ENCODE results near the gene EN1.

EN1 gene

DNA sequence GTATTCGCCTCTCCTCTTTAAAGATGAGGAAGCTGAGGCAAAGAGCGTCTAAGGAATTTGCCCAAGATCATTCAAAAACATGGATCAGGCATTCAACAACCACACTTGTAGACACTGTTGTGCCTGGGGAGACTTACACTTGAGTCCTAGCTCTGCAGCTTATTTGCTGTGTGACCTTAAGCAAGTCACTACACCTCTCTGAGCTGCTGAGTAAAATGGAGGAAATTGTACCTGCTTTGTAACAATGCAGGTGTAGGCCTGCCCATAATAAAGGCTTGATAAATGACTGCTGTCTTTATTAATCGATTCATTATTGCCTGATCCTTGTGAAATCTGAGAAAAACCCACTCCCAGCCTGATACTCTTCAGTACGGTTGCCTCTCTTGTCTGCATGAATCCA, 30.8 kb downstream of the EN1 start:
- no peak for DNase-seq

DNA sequence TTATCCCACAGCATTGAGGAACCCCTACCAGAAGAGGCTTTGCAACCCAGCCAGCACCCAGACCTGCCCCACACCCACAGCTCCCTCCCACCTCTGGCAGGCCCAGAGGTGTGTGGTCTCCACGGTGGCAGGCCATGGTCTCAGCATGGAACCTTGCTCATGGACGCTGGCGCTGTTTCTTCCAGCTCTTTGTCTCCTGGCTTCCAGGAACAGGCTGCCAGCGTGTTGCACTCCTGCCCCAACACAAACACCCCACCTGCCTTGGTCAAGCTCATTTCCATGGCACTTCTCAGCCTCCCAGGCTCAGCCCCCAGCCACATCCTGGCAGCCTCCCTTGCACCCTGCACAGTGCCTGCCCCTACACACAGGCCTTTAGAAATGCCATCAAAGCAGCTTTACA, 31.7 kb downstream of the EN1 start:
- DNase-seq: no peak

GRCh38 chr2:118815314-118815713, 32.1 kb downstream of the EN1 start:
- no peak for DNase-seq

DNA sequence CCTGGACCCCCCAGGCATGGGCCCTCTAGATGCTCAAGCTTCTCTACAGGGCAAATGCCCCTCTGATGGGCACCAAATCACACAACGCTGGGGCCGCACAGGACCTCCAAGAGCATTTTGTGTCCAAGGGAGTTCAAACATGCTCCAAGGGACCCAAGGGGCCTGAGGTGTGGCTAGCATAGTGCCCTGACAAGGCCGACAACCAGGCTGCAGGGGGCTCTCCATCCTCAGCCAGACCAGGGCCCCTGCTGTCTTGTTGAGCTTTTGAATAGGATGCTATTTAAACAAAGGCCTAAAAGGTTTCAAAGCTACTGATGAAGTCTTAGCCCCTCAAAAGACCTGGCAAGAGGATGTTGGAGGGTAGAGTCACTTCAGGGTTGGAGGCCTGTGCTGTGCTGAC, 33.1 kb downstream of the EN1 start:
- DNase-seq: no peak

DNA sequence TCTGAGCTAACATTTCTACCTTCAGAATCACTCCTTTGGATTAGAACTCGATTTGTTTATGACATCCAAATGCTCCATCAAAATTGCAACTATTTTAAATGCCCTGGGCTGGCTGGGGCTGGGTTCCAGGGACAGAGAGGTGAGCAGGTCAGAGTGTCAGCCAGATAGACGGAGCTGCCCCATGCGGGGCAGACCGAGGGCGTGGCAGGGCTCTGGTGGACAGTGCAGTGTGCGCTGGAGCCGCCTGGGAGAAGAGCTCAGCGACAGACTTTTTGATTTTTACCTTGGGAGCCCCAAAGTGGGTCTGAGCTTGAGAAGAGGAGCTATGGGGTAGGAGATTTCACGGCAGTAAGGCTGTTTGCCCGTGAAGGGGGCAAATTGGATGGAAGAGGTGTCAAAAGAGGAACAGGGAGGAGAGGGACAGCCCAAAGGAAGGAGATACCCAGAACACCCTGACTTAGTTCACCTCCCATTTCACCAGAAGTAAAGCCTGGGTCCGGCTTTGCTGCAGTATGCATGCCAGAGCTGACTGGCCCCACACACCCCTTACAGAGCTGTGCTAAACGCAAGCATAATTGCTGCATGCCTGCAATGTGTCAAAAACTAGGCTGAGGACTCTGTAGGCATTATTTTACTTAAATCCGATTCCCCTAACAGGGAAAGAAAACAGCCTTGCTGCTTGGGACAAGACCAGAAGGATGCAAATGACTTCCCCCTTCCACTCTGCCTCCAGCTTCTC, 33.7 kb downstream of the EN1 start:
- no peak for DNase-seq

- DNase-seq: no peak
These were observed 34.3 kb downstream of the EN1 start for GRCh38 chr2:118813111-118813510.

DNA sequence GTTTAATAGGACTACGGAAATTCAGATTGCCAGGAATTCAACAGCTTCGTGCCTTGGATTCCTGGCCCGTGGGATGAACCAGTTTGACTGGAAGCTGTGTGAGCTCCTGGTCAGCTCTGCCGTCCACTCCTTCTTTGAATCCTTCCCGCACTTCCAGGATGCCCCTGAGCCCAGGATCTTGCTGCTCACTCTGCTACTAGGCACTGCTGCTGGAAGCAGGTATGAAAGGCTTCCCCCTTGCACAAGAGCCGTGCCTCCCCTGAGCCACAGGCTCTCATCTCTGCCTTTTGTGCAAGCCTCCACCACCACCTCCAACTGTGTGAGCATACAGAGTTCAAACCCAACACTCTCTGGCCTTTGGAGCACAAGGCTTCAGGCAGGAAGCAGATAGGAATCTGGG, 34.9 kb downstream of the EN1 start:
- DNase-seq: no peak

DNA sequence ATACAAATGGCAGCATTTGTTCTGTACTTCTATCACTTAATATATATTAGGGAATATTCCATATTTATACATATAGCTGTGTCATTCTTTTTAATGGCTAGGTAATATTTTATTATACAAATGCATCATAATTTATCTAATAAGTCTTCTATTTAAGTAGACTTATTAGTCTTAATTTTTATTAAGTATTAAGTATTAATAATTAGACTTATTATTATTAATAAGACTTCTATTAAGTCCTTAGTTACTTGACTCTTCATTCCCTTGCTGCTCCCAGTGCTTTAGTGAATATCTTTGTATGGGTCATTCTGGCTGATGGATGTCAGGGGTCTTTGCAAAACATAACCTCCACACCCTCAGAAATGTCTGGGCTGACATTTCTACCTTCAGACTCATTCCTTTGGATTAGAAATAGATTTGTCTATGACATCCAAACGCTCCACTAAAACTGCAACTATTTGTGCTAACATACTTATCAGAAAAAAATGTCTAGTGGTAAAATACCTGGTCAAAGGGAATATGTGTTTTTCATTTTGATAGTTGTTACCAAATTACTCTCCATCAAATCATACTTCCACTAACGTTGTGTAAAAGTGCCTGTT, 35.8 kb downstream of the EN1 start:
- DNase-seq: no peak

- no peak for DNase-seq
These were observed 36.7 kb downstream of the EN1 start for GRCh38 chr2:118810766-118811165.

DNA sequence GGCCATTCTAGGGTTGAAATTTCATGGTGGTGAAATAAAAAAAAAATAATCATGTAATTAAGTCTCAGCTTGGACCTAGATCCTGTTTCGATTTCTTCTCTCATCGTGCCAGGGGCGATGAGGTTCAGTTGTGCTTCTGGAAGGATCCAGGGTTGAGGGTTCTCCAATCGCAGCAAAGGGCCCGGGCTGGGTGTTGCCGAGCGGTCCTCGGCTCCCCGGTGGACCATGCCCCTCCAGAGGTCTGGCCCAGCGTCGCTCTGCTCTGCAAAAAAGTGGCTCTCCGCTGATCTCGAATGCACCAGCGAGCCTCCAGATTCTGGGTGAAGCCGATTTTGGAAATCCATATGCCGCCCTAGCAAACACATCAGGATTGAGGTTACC, 39.0 kb downstream of the EN1 start:
- DNase-seq: no peak

DNA sequence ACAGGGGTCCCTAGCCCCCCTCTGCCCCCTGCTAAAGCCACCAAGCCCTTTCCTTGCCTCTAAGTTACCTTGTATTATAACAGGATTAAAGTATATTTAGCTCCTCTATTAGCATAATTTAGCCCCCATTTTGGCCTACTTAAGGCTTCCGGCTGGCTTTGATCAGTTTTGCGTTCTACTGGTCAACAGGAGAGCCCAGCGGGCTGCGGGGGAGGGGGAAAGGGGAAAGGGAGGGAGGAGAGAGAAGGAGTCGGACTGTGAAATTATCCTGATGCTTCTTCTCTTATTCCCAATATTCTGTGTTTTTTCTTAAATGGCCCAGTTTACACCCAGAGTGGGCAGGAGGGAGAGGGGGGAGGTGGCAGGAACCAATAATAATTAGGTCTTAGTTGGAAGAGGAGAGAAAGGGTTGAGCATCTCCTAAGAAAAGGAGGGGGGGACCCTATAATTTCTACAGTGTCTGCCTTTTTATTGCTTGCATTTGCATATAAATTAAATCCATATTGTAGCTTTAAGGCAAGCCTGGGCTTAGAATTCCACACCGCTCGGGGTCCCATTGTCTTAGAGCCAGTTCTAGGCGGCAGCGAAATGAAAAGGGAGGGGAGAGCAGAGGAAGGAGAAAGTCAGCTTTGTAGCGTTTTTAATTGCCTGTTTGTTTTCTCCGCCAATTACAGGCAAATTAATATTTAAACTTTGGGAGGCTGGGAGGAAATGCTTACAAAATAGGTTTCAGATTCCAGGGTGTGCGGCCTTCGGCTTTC, 39.6 kb downstream of the EN1 start:
- DNase-seq: peak; percentile 56

- DNase-seq: no peak
These were observed 40.4 kb downstream of the EN1 start for GRCh38 chr2:118806797-118807667.

GRCh38 chr2:118805064-118805690, 42.3 kb downstream of the EN1 start:
- DNase-seq: no peak

GRCh38 chr2:118803012-118803411, 44.4 kb downstream of the EN1 start:
- no peak for DNase-seq

DNA sequence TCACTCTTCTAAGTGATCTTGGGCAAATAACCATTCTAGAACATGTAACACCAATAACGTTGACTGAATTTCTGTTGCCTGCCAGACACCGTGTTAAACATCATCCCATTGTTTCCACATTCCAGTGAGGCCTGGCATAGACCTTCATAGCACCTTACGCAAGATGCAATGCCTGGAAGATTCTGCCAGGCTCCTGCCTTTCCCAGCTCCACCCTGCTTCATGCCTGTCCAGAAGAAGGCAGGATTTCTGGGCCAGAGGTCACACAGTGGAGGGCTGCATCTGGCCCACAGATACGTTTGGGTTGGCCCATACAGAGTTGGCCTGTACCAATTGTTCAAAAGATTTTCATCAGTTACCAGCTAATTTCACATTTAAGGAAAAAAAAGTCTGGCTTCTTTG, 46.3 kb downstream of the EN1 start:
- no peak for DNase-seq

GRCh38 chr2:118800736-118801135, 46.7 kb downstream of the EN1 start:
- DNase-seq: no peak

DNA sequence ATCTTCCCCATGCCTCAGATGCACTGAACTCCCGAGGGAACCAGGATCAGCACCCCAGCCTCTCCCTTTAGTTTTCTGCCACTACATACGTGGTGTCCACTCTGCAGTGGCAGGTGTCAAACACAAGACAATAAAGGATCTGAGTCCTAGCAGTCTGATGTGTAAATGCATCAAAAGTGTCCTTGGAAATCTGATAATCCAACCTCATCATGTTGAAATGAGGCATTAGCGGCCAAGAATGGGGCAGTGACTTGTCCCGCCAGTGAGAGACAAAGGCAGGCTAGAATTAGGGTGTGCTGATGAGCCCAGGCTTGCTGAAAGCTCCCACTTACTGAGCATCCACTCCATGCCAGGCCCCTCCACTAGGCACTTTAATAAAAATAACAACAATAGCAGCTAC, 52.9 kb downstream of the EN1 start:
- no peak for DNase-seq

Measured in NCI-H1105 treated with DMSO at 0.1 percent for 48 hours (cell line).